Type B pancreatic cell (in vitro differentiated cells): ENCODE data around the gene SLC25A40. TPM values are rescaled to one million over a fixed set of nuclear protein-coding genes. Genes with fewer than 3 reads are reported as not detected.

Experiments used
- DNase-seq: peaks from one replicate; pipeline ENCODE4 v3.0.0; 2021; ENCODE audit warnings: mixed read lengths; ENCODE audit not compliant: unreplicated experiment; ENCODE audit errors: extremely low spot score
- H3K27ac Mint-ChIP-seq: 2 replicates; pipeline ENCODE4 v1.8.0; 2021; ENCODE audit warnings: mild to moderate bottlenecking, mixed read lengths
- H3K27me3 Mint-ChIP-seq: 2 replicates; pipeline ENCODE4 v1.8.0; 2021; ENCODE audit warnings: mixed read lengths
- H3K36me3 Mint-ChIP-seq: 2 replicates; pipeline ENCODE4 v1.8.0; 2021; ENCODE audit warnings: mixed read lengths
- H3K4me1 Mint-ChIP-seq: one replicate; pipeline ENCODE4 v1.8.0; 2021; ENCODE audit warnings: mixed read lengths; ENCODE audit not compliant: unreplicated experiment
- H3K4me3 Mint-ChIP-seq: 2 replicates; pipeline ENCODE4 v1.8.0; 2021; ENCODE audit warnings: mild to moderate bottlenecking, mixed read lengths
- H3K9me3 Mint-ChIP-seq: 2 replicates; pipeline ENCODE4 v1.8.0; 2021; ENCODE audit warnings: mixed read lengths
- CTCF ChIP-seq: fragments of 200-600 bp; sonication (generic); conservative IDR thresholded peaks from 2 replicates; pipeline ENCODE4 v1.5.0; 2021; ENCODE audit warnings: antibody characterized with exemption, mild to moderate bottlenecking
- total RNA-seq: library from RNA; stranded (reverse); gene quantifications from 2 replicates; pipeline ENCODE4 v1.2.1, GENCODE V29; 2021; ENCODE audit warnings: low replicate concordance

Gene SLC25A40
- total RNA-seq, 1 donor from 2014 or later, result 21.9 TPM

GRCh38 chr7:87818336-87818735, 57.8 kb downstream of the SLC25A40 start:
- no peak overlapping the region for H3K4me3 Mint-ChIP-seq
- no peaks in the 10 kb centered on the region for H3K27me3 Mint-ChIP-seq
- H3K4me1 Mint-ChIP-seq, result no peaks in the 10 kb centered on the region
- TF ChIP-seq CTCF, result no peak
- H3K36me3 Mint-ChIP-seq, result no peaks in the 10 kb centered on the region
- no peak for DNase-seq
- no peaks in the 10 kb centered on the region for H3K9me3 Mint-ChIP-seq
- no peak overlapping the region for H3K27ac Mint-ChIP-seq

GRCh38 chr7:87816389-87816788, 59.8 kb downstream of the SLC25A40 start:
- H3K36me3 Mint-ChIP-seq, result no peaks in the 10 kb centered on the region
- H3K27me3 Mint-ChIP-seq, result no peaks in the 10 kb centered on the region
- H3K9me3 Mint-ChIP-seq, result no peaks in the 10 kb centered on the region
- no peak for DNase-seq
- TF ChIP-seq CTCF, result no peak
- no peaks in the 10 kb centered on the region for H3K4me1 Mint-ChIP-seq
- H3K27ac Mint-ChIP-seq, result no peak overlapping the region
- H3K4me3 Mint-ChIP-seq, result no peak overlapping the region

GRCh38 chr7:87810726-87811125, 65.4 kb downstream of the SLC25A40 start:
- H3K27ac Mint-ChIP-seq, result no peak overlapping the region
- H3K27me3 Mint-ChIP-seq, result no peaks in the 10 kb centered on the region
- H3K9me3 Mint-ChIP-seq, result no peaks in the 10 kb centered on the region
- H3K4me1 Mint-ChIP-seq, result no peaks in the 10 kb centered on the region
- no peaks in the 10 kb centered on the region for H3K36me3 Mint-ChIP-seq
- no peak for TF ChIP-seq CTCF
- H3K4me3 Mint-ChIP-seq, result no peak overlapping the region
- no peak for DNase-seq

GRCh38 chr7:87810130-87810529, 66.0 kb downstream of the SLC25A40 start:
- Mint-ChIP-seq H3K27ac (no peak overlapping the region), H3K9me3 (no peaks in the 10 kb centered on the region), H3K36me3 (no peaks in the 10 kb centered on the region), H3K4me3 (no peak overlapping the region), H3K4me1 (no peaks in the 10 kb centered on the region), H3K27me3 (no peaks in the 10 kb centered on the region)
- no peak for DNase-seq
- no peak for TF ChIP-seq CTCF

GRCh38 chr7:87806150-87806549, 70.0 kb downstream of the SLC25A40 start:
- no peak for DNase-seq
- no peaks in the 10 kb centered on the region for H3K4me1 Mint-ChIP-seq
- no peak for TF ChIP-seq CTCF
- no peak overlapping the region for H3K27ac Mint-ChIP-seq
- H3K36me3 Mint-ChIP-seq, result no peaks in the 10 kb centered on the region
- H3K27me3 Mint-ChIP-seq, result no peaks in the 10 kb centered on the region
- no peaks in the 10 kb centered on the region for H3K9me3 Mint-ChIP-seq
- no peak overlapping the region for H3K4me3 Mint-ChIP-seq

- Mint-ChIP-seq H3K27me3 (no peaks in the 10 kb centered on the region), H3K4me3 (no peak overlapping the region), H3K27ac (no peak overlapping the region), H3K9me3 (peaks cover 5% of the 10 kb centered on the region), H3K36me3 (no peaks in the 10 kb centered on the region), H3K4me1 (no peaks in the 10 kb centered on the region)
- DNase-seq, result no peak
- peak; percentile 79 for TF ChIP-seq CTCF
These were observed 78.3 kb downstream of the SLC25A40 start for GRCh38 chr7:87797798-87798403.
